Superior temporal gyrus (tissue), 1 donor: ENCODE data around the gene TLL1.

Experiments
- DNase-seq: peaks from one replicate; pipeline ENCODE4 v3.0.0-alpha.2; 2016; ENCODE audit errors: extremely low spot score

TLL1 gene

DNA sequence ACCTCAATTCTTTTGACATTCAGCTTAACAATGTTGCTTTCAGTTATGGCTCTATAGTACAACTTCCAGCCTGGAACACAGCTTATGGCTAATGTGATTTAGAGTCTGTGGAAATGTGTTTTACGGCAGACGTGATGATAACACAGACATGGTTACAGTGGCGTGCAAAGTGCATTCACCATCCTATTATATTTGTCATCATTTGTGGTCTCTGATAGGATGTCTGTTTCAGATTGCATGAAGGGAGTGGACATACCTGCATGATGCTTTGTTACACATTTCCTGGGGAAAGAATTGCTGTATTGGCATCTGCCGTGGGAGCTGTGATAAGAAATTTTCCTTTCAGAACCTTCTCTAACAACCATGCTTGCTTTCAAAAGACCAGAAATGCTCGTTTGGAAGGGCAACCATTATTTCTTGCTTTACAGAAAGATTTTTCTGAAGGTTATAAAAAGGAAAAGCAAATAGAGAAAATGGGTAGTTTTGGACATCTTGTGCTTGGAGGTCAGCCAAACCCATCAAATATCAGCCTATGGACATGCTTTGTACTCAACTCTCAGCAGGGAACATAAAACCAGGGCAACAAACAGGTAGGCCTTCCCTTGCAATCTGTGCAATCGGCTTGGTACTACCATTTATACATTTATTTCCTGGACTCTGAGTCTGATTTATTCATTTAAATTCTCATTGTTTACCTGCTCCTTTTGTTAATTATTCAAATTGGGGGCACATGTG lies 273.9 kb downstream of the TLL1 start:
- no peak for DNase-seq
